ENCODE measurements around the gene SBDS.
"Not testable (repeated sequence)": the region's sequence is repeated elsewhere in the genome, so short reads cannot be mapped to it uniquely, and the experiment has no call there.

SBDS gene

GRCh38 chr7:66996444-66997191, 1.2 kb upstream of the SBDS start, which contains the start of gene TYW1:
TYW1 (plus strand) TSS chr7:66996833; CDS start chr7:66996979, 146 bp downstream.
- DNase-seq (ENCODE audit: low read depth, low spot score), result peak; percentile 76

- DNase-seq (ENCODE audit: low read depth, low spot score), result not testable (repeated sequence)
These were observed 716 bp downstream of the SBDS start for GRCh38 chr7:66994691-66995049.

- not testable (repeated sequence) for DNase-seq (ENCODE audit: low read depth, low spot score)
These were observed 1.3 kb downstream of the SBDS start for GRCh38 chr7:66994051-66994450.

GRCh38 chr7:66989552-66989951, 5.8 kb downstream of the SBDS start:
- not testable (repeated sequence) for DNase-seq (ENCODE audit: low read depth, low spot score)

GRCh38 chr7:66980336-66980735, 15.1 kb downstream of the SBDS start:
- not testable (repeated sequence) for DNase-seq (ENCODE audit: low read depth, low spot score)

GRCh38 chr7:66979013-66979412, 16.4 kb downstream of the SBDS start:
- DNase-seq (ENCODE audit: low read depth, low spot score), result not testable (repeated sequence)

- DNase-seq (ENCODE audit: low read depth, low spot score), result not testable (repeated sequence)
These were observed 17.1 kb downstream of the SBDS start for GRCh38 chr7:66978312-66978711.

GRCh38 chr7:66974986-66975590, 20.3 kb downstream of the SBDS start:
- peak; percentile 48 for DNase-seq (ENCODE audit: low read depth, low spot score)

GRCh38 chr7:66970310-66970709, 25.1 kb downstream of the SBDS start:
- DNase-seq (ENCODE audit: low read depth, low spot score), result no peak

GRCh38 chr7:66969001-66969400, 26.4 kb downstream of the SBDS start:
- DNase-seq (ENCODE audit: low read depth, low spot score), result not testable (repeated sequence)

- no peak for DNase-seq (ENCODE audit: low read depth, low spot score)
These were observed 28.4 kb downstream of the SBDS start for GRCh38 chr7:66967029-66967428.

GRCh38 chr7:66964411-66964810, 31.0 kb downstream of the SBDS start:
- DNase-seq (ENCODE audit: low read depth, low spot score), result no peak

GRCh38 chr7:66961096-66961495, 34.3 kb downstream of the SBDS start:
- no peak for DNase-seq (ENCODE audit: low read depth, low spot score)

GRCh38 chr7:66960192-66960591, 35.2 kb downstream of the SBDS start:
- no peak for DNase-seq (ENCODE audit: low read depth, low spot score)

- no peak for DNase-seq (ENCODE audit: low read depth, low spot score)
These were observed 36.6 kb downstream of the SBDS start for GRCh38 chr7:66958538-66959350.

- DNase-seq (ENCODE audit: low read depth, low spot score), result no peak
These were observed 37.6 kb downstream of the SBDS start for GRCh38 chr7:66957595-66958290.

- DNase-seq (ENCODE audit: low read depth, low spot score), result no peak
These were observed 42.4 kb downstream of the SBDS start for GRCh38 chr7:66953044-66953427.

- DNase-seq (ENCODE audit: low read depth, low spot score), result no peak
These were observed 42.9 kb downstream of the SBDS start for GRCh38 chr7:66952343-66953043.

- DNase-seq (ENCODE audit: low read depth, low spot score), result no peak
These were observed 44.6 kb downstream of the SBDS start for GRCh38 chr7:66950763-66951162.

GRCh38 chr7:66950311-66950710, 45.1 kb downstream of the SBDS start:
- DNase-seq (ENCODE audit: low read depth, low spot score), result no peak

- no peak for DNase-seq (ENCODE audit: low read depth, low spot score)
These were observed 46.8 kb downstream of the SBDS start for GRCh38 chr7:66948480-66949109.

Data from iPS DF 19.7 (cell line).